ENCODE data around the gene NCKAP5L. TPM values are rescaled to one million over a fixed set of nuclear protein-coding genes. Genes with fewer than 3 reads are reported as not detected.

The NCKAP5L gene
- polyA plus RNA-seq, 1 donor (not counting 4 experiments of a cell fraction or from before 2014, with no cell fraction given): 3.9 TPM

- H3K9me1 ChIP-seq (ENCODE audit: control insufficient read depth, extremely low read depth, insufficient read depth, low read length): no peaks in the 10 kb centered on the region
- no peak overlapping the region for H3K4me3 ChIP-seq (ENCODE audit: control insufficient read depth in 2 of 3, extremely low read depth in 1 of 3, insufficient read depth in 2 of 3, low read depth in 1 of 3, low read length in 3 of 3)
- no peak for TF ChIP-seq CTCF (optimal IDR thresholded peaks at IDR 0.05 in 1 of 3, IDR thresholded peaks at IDR 0.05 in 1 of 3, conservative IDR thresholded peaks at IDR 0.05 in 1 of 3; ENCODE audit: extremely low read depth in 1 of 3, insufficient read depth in 2 of 3, low read length in 3 of 3)
- TF ChIP-seq EZH2 (IDR thresholded peaks at IDR 0.05; ENCODE audit: low read length): no peak
- H3K27me3 ChIP-seq (ENCODE audit: control insufficient read depth, extremely low read depth, insufficient read depth, low read length): peaks cover 3% of the 10 kb centered on the region
- no peaks in the 10 kb centered on the region for H4K20me1 ChIP-seq (ENCODE audit: control insufficient read depth, extremely low read depth, insufficient read depth, low read length)
- no peak for DNase-seq (ENCODE audit: low read depth, low spot score)
- no peaks in the 10 kb centered on the region for H3K4me1 ChIP-seq (ENCODE audit: control insufficient read depth, extremely low read depth, insufficient read depth, low read length)
- no peak for FAIRE-seq
- dilution Hi-C loops (cut with MboI; ENCODE audit: extremely low pct_ligation_motif_present, low sequenced_read_pairs): loop anchor here (25.0 kb wide), 1 partner anchor 207 kb away; the partner anchor contains the start of gene ASIC1
- H3K27ac ChIP-seq (ENCODE audit: control insufficient read depth, insufficient read depth, low read length): no peak overlapping the region
- no peaks in the 10 kb centered on the region for H3K79me2 ChIP-seq (ENCODE audit: control insufficient read depth, insufficient read depth, low read length)
- H3K9ac ChIP-seq (ENCODE audit: control insufficient read depth, extremely low read depth, insufficient read depth, low read length): no peak overlapping the region
- no peak overlapping the region for H3K4me2 ChIP-seq (ENCODE audit: control insufficient read depth, extremely low read depth, insufficient read depth, low read depth, low read length)
- H3K36me3 ChIP-seq (ENCODE audit: control insufficient read depth in 2 of 2, extremely low read depth in 1 of 2, insufficient read depth in 2 of 2, low read length in 2 of 2): no peaks in the 10 kb centered on the region
- no peak overlapping the region for H2AFZ ChIP-seq (ENCODE audit: control insufficient read depth, low read length)
- H3K9me3 ChIP-seq (ENCODE audit: control insufficient read depth, low read depth, low read length): no peaks in the 10 kb centered on the region
These were observed 26.8 kb upstream of the NCKAP5L start for GRCh38 chr12:49854976-49855375.

- no peak for FAIRE-seq
- H3K27me3 ChIP-seq (ENCODE audit: control insufficient read depth, extremely low read depth, insufficient read depth, low read length): peaks cover 6% of the 10 kb centered on the region
- no peaks in the 10 kb centered on the region for H3K4me1 ChIP-seq (ENCODE audit: control insufficient read depth, extremely low read depth, insufficient read depth, low read length)
- H4K20me1 ChIP-seq (ENCODE audit: control insufficient read depth, extremely low read depth, insufficient read depth, low read length): no peaks in the 10 kb centered on the region
- DNase-seq (ENCODE audit: low read depth, low spot score): no peak
- no peaks in the 10 kb centered on the region for H3K9me1 ChIP-seq (ENCODE audit: control insufficient read depth, extremely low read depth, insufficient read depth, low read length)
- no peaks in the 10 kb centered on the region for H3K9me3 ChIP-seq (ENCODE audit: control insufficient read depth, low read depth, low read length)
- H3K27ac ChIP-seq (ENCODE audit: control insufficient read depth, insufficient read depth, low read length): no peak overlapping the region
- no peaks in the 10 kb centered on the region for H3K36me3 ChIP-seq (ENCODE audit: control insufficient read depth in 2 of 2, extremely low read depth in 1 of 2, insufficient read depth in 2 of 2, low read length in 2 of 2)
- no peak overlapping the region for H3K4me3 ChIP-seq (ENCODE audit: control insufficient read depth in 2 of 3, extremely low read depth in 1 of 3, insufficient read depth in 2 of 3, low read depth in 1 of 3, low read length in 3 of 3)
- no peaks in the 10 kb centered on the region for H3K79me2 ChIP-seq (ENCODE audit: control insufficient read depth, insufficient read depth, low read length)
- H2AFZ ChIP-seq (ENCODE audit: control insufficient read depth, low read length): no peak overlapping the region
- no peak overlapping the region for H3K4me2 ChIP-seq (ENCODE audit: control insufficient read depth, extremely low read depth, insufficient read depth, low read depth, low read length)
- no peak overlapping the region for H3K9ac ChIP-seq (ENCODE audit: control insufficient read depth, extremely low read depth, insufficient read depth, low read length)
- dilution Hi-C loops (cut with MboI; ENCODE audit: extremely low pct_ligation_motif_present, low sequenced_read_pairs): loop anchor here (25.0 kb wide), 1 partner anchor 209 kb away; the partner anchor contains the start of gene ASIC1
- no peak for TF ChIP-seq CTCF (optimal IDR thresholded peaks at IDR 0.05 in 1 of 3, IDR thresholded peaks at IDR 0.05 in 1 of 3, conservative IDR thresholded peaks at IDR 0.05 in 1 of 3; ENCODE audit: extremely low read depth in 1 of 3, insufficient read depth in 2 of 3, low read length in 3 of 3)
These were observed 25.5 kb upstream of the NCKAP5L start for GRCh38 chr12:49853671-49854070.
